ENCODE data around the gene HESX1.

GRCh38 chr3:57163751-57164150 is 36.0 kb downstream of the HESX1 start:
- TF ChIP-seq HMG20B (CRISPR knock-in tag; IDR thresholded peaks at IDR 0.05) (no peak), NFE2L1 (tag; IDR thresholded peaks at IDR 0.05; ENCODE audit: borderline replicate concordance, low read depth) (no peak), HOXB6 (CRISPR knock-in tag; IDR thresholded peaks at IDR 0.05; ENCODE audit: borderline replicate concordance) (no peak), JUNB (CRISPR knock-in tag; conservative IDR thresholded peaks at IDR 0.05) (no peak), MAFF (IDR thresholded peaks at IDR 0.05; ENCODE audit: low read length) (no peak), CBX2 (IDR thresholded peaks at IDR 0.05; ENCODE audit: insufficient read depth, low read length, poor library complexity, severe bottlenecking) (no peak), TAF1 (IDR thresholded peaks at IDR 0.05; ENCODE audit: control insufficient read depth, extremely low read depth, insufficient read depth, low read length, severe bottlenecking) (no peak)
- TF ChIP-seq, protein P1, sequence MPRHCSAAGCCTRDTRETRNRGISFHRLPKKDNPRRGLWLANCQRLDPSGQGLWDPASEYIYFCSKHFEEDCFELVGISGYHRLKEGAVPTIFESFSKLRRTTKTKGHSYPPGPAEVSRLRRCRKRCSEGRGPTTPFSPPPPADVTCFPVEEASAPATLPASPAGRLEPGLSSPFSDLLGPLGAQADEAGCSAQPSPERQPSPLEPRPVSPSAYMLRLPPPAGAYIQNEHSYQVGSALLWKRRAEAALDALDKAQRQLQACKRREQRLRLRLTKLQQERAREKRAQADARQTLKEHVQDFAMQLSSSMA (CRISPR knock-in tag; IDR thresholded peaks at IDR 0.05) = no peak
